Measurements from ENCODE around the gene ARHGAP22. TPM values are rescaled to one million over a fixed set of nuclear protein-coding genes. Genes with fewer than 3 reads are reported as not detected.

The ARHGAP22 gene
- total RNA-seq, 1 donor from 2014 or later, result 3.8 TPM

DNA sequence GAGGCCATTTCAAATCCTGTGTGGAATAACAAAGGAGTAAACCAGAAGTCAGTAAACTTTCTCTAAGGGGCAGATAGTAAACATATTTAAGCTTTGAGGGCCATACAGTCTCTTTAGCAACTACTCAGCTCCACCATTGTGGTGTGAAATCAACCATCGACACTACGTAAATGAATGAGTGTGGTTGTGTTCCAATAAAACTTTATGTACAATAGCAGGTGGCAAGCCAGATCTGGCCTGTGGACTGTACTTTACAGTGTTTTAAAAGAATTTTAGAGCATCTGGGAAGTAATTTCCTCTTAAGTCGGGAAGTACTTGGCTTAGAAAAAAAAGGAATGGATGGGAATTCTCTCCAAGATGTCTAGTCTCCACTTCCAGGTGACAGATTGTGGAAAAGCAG lies 71.3 kb downstream of the ARHGAP22 start:
- Histone ChIP-seq H3K27me3 (ENCODE audit: low read depth) (no peaks in the 10 kb centered on the region), H3K4me3 (no peak overlapping the region), H3K36me3 (no peaks in the 10 kb centered on the region), H3K4me1 (peaks cover 8% of the 10 kb centered on the region), H3K27ac (replicated peaks) (no peak overlapping the region), H3K9me3 (replicated peaks) (peaks cover 6% of the 10 kb centered on the region)
- no peak for DNase-seq
- TF ChIP-seq, protein P1, sequence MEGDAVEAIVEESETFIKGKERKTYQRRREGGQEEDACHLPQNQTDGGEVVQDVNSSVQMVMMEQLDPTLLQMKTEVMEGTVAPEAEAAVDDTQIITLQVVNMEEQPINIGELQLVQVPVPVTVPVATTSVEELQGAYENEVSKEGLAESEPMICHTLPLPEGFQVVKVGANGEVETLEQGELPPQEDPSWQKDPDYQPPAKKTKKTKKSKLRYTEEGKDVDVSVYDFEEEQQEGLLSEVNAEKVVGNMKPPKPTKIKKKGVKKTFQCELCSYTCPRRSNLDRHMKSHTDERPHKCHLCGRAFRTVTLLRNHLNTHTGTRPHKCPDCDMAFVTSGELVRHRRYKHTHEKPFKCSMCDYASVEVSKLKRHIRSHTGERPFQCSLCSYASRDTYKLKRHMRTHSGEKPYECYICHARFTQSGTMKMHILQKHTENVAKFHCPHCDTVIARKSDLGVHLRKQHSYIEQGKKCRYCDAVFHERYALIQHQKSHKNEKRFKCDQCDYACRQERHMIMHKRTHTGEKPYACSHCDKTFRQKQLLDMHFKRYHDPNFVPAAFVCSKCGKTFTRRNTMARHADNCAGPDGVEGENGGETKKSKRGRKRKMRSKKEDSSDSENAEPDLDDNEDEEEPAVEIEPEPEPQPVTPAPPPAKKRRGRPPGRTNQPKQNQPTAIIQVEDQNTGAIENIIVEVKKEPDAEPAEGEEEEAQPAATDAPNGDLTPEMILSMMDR (IDR thresholded peaks at IDR 0.05; ENCODE audit: borderline replicate concordance), result no peak
- intact Hi-C loops (cut with micrococcal nuclease), result no loop called here

DNA sequence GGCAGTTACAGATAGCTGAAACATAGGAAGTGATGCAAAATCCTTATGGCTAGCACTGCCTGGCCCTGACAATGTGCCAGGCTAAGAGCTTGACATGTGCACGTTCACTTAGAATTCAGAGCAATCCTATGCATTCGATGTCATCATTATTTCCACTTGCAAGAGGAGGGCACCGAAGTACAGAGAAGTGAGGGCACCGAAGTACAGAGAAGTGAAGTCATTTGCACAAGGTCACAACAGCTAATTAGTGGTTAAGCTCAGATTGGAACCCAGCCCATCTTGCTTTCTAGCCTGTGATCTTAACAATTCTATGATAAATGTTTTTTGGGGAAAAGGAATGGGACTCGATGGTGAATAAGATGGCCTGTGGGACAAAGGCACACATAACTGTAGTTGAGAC lies 73.4 kb downstream of the ARHGAP22 start:
- Histone ChIP-seq H3K27ac (replicated peaks) (no peak overlapping the region), H3K4me3 (no peak overlapping the region), H3K4me1 (peaks cover 8% of the 10 kb centered on the region), H3K9me3 (replicated peaks) (peaks cover 6% of the 10 kb centered on the region), H3K36me3 (no peaks in the 10 kb centered on the region), H3K27me3 (ENCODE audit: low read depth) (no peaks in the 10 kb centered on the region)
- DNase-seq, result no peak
- TF ChIP-seq, protein P1 (IDR thresholded peaks at IDR 0.05; ENCODE audit: borderline replicate concordance), result no peak
- intact Hi-C loops (cut with micrococcal nuclease), result no loop called here

DNA sequence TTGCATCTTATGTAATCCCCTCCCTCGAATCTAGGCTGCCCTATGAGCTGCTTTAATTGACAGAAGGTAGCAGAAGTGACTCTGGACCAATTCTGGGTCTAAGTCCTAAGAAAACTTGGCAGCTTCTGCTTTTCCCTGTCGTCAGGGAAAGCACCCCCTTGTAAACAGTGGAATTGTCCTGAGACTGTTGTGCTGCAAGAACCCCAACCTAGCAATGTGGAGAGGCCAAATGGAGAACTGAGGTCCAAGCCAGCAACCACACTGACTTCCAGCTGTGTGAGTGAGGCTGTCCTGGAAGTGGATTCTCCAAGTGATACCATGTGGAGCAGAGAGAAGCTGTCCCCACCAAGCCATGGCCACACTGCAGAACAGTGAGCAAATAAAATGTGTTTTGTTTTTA lies 75.5 kb downstream of the ARHGAP22 start:
- no peak overlapping the region for H3K4me3 ChIP-seq
- no peak overlapping the region for H3K27ac ChIP-seq (replicated peaks)
- H3K9me3 ChIP-seq (replicated peaks), result peaks cover 6% of the 10 kb centered on the region
- H3K27me3 ChIP-seq (ENCODE audit: low read depth), result no peaks in the 10 kb centered on the region
- DNase-seq, result no peak
- TF ChIP-seq, protein P1 (IDR thresholded peaks at IDR 0.05; ENCODE audit: borderline replicate concordance), result no peak
- no peaks in the 10 kb centered on the region for H3K36me3 ChIP-seq
- intact Hi-C loops (cut with micrococcal nuclease), result no loop called here
- peaks cover 6% of the 10 kb centered on the region for H3K4me1 ChIP-seq

DNA sequence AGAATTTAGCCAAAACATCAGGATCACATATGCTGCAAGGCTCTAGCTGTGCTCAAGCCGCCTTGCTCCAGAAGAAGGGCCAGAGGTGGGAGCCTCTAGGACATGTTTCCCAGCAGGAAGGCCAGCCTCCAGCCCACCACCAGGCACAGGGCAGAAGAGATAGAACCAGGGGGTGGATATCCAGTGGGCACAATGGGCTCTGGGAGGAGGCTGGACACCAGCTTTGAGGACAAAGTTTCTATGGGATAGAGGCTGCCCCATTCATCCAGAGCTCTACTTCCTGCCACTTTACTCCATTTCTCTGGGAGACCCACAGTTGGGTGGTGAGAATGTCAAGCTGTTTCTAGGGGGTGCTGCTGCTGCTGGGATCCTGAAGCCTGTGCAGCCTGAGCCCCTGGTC lies 77.1 kb downstream of the ARHGAP22 start:
- no peak overlapping the region for H3K4me3 ChIP-seq
- peaks cover 11% of the 10 kb centered on the region for H3K27me3 ChIP-seq (ENCODE audit: low read depth)
- TF ChIP-seq, protein P1 (IDR thresholded peaks at IDR 0.05; ENCODE audit: borderline replicate concordance), result no peak
- intact Hi-C loops (cut with micrococcal nuclease), result no loop called here
- no peak for DNase-seq
- H3K9me3 ChIP-seq (replicated peaks), result peaks cover 1% of the 10 kb centered on the region
- no peaks in the 10 kb centered on the region for H3K36me3 ChIP-seq
- peaks cover 12% of the 10 kb centered on the region for H3K4me1 ChIP-seq
- H3K27ac ChIP-seq (replicated peaks), result no peak overlapping the region

DNA sequence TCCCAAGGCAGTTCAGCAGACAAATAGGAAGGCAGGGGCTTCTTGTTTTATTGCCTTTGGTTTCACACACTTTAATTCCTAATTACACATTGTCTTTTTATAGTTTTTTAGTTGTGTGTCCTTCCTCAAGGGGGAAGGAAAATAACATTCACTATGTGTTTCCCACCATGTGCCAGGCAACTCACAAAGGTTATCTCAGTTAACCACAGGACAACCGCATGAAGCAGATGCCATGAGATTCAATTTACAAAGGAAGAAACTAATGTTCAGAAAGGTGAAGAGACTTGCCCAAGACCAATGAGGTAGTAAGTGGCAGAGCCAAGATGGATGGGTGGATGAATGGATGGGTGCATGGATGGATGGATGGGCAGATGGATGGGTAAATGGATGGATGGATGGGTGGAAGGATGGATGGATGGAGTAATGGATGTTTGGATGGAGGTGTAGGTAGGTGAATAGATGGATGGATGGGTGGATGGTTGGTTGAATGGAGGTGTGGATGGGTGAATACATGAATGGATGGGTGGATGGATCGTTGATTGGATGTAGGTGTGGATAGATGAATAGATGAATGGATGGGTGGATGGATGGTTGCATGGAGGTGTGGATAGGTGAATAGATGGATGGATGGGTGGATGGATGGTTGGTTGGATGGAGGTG lies 77.9 kb downstream of the ARHGAP22 start:
- H3K4me1 ChIP-seq, result peaks cover 13% of the 10 kb centered on the region
- H3K36me3 ChIP-seq, result no peaks in the 10 kb centered on the region
- no peak for DNase-seq
- peaks cover 19% of the 10 kb centered on the region for H3K27me3 ChIP-seq (ENCODE audit: low read depth)
- H3K4me3 ChIP-seq, result no peak overlapping the region
- H3K27ac ChIP-seq (replicated peaks), result no peak overlapping the region
- intact Hi-C loops (cut with micrococcal nuclease), result no loop called here
- H3K9me3 ChIP-seq (replicated peaks), result no peaks in the 10 kb centered on the region
- TF ChIP-seq, protein P1 (IDR thresholded peaks at IDR 0.05; ENCODE audit: borderline replicate concordance), result no peak
